ENCODE measurements around the gene RPL23. TPM values are rescaled to one million over a fixed set of nuclear protein-coding genes. Genes with fewer than 3 reads are reported as not detected.

RPL23 gene
- total RNA-seq, 6 experiments from 2014 or later: 389 to 609 (median 436) TPM

DNA sequence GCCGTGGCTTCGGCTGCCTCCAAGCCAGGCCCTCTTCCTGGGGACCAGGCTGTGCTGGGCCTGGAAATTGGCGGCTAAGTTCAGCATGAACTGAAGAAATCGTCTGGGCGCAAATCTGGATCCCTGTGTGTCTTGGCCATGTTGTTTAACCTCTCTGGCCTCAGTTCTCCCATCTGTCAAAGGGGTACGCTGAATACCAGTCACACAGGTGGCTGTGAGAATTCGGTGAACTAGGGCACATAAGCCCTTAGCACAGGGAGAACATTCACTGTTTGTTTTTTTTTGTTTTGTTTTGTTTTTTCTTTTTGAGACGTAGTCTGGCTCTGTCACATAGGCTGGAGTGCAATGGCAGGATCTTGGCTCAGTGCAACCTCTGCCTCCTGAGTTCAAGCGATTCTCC, 35.3 kb upstream of the RPL23 start:
- no peak for DNase-seq
- TF ChIP-seq, protein P1, sequence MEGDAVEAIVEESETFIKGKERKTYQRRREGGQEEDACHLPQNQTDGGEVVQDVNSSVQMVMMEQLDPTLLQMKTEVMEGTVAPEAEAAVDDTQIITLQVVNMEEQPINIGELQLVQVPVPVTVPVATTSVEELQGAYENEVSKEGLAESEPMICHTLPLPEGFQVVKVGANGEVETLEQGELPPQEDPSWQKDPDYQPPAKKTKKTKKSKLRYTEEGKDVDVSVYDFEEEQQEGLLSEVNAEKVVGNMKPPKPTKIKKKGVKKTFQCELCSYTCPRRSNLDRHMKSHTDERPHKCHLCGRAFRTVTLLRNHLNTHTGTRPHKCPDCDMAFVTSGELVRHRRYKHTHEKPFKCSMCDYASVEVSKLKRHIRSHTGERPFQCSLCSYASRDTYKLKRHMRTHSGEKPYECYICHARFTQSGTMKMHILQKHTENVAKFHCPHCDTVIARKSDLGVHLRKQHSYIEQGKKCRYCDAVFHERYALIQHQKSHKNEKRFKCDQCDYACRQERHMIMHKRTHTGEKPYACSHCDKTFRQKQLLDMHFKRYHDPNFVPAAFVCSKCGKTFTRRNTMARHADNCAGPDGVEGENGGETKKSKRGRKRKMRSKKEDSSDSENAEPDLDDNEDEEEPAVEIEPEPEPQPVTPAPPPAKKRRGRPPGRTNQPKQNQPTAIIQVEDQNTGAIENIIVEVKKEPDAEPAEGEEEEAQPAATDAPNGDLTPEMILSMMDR (IDR thresholded peaks at IDR 0.05): no peak
- no peak for TF ChIP-seq POLR2A (IDR thresholded peaks at IDR 0.05)
- no peak overlapping the region for H3K27ac ChIP-seq
- no peaks in the 10 kb centered on the region for H3K27me3 ChIP-seq
- peaks cover 0 to 54% (median 29%) of the 10 kb centered on the region in 4 donors for H3K4me1 ChIP-seq
- intact Hi-C loops (cut with DNase I): no loop called here
- 78% methylated on average over 4 of the region's 9 CpGs for WGBS (ENCODE audit: insufficient coverage, low coverage, low lambda C conversion rate, missing lambda C conversion rate)
- H3K36me3 ChIP-seq: peaks cover 3 to 35% (median 10%) of the 10 kb centered on the region in 4 donors
- H3K4me3 ChIP-seq: no peak overlapping the region
- no peaks in the 10 kb centered on the region for H3K9me3 ChIP-seq
- ATAC-seq: no peak

GRCh38 chr17:38886643-38887010, 33.1 kb upstream of the RPL23 start:
- no peak for DNase-seq
- peaks cover under 1 to 24% (median 7%) of the 10 kb centered on the region in 4 donors for H3K36me3 ChIP-seq
- no peak for ATAC-seq
- H3K4me1 ChIP-seq: peaks cover 0 to 61% (median 26%) of the 10 kb centered on the region in 4 donors
- H3K27ac ChIP-seq: no peak overlapping the region
- 82% methylated on average over 5 of the region's 8 CpGs for WGBS (ENCODE audit: insufficient coverage, low coverage, low lambda C conversion rate, missing lambda C conversion rate)
- no peaks in the 10 kb centered on the region for H3K27me3 ChIP-seq
- no peak overlapping the region for H3K4me3 ChIP-seq
- no peaks in the 10 kb centered on the region for H3K9me3 ChIP-seq
- TF ChIP-seq, protein P1 (IDR thresholded peaks at IDR 0.05): no peak
- no peak for TF ChIP-seq POLR2A (IDR thresholded peaks at IDR 0.05)
- intact Hi-C loops (cut with DNase I): no loop called here

DNA sequence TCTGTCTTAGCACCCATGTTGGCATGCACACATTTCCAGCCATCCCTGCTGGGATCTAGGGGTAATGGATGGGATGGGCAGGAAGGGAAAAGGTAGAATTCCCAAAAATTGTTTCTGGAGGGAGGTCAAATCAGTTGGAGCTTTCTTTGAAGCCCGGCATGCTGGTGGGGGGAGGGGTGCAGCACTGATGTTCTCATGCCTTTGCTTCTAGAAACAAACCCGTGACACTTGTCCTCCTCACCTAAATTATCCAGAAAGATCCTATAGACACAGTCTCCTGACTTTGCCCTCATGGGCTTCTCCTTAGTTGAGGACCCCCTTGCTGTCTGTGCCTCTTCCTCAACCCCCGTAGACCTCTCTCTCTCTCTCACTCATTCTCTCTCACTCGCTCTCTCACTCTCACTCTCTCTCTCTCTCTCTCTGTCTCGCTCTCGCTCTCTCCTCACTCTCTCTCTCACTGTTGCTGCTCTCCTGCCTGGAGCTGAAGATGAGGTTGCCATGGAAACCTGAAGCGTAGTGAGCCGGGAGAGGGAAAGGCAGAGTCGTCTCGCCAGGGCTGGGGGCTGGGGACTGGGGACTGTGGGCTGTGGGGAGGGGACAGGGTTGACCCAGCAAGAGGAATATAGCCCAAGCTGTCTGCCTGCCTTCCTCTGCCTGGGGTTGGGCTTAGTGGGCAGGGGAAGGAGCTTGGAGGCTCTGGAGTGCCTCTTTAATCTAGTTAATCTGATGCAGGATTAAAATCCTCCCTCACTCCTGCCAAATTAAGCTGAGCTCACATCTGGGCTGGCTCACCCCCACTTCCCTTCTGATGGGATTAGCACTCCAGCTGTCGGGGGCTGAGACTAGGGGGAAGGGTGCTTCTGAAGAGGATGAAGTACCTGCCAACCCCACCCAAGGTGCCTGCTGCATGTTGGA, 32.5 kb upstream of the RPL23 start:
- H3K36me3 ChIP-seq: peaks cover 0 to 21% (median 6%) of the 10 kb centered on the region in 4 donors
- no peak for ATAC-seq
- H3K27me3 ChIP-seq: no peaks in the 10 kb centered on the region
- peaks cover 0 to 67% (median 30%) of the 10 kb centered on the region in 4 donors for H3K4me1 ChIP-seq
- H3K9me3 ChIP-seq: no peaks in the 10 kb centered on the region
- WGBS (ENCODE audit: insufficient coverage, low coverage, low lambda C conversion rate, missing lambda C conversion rate): 46% methylated on average over 8 of the region's 11 CpGs
- intact Hi-C loops (cut with DNase I): no loop called here
- H3K4me3 ChIP-seq: no peak overlapping the region
- peak overlapping the region in 1 of 3 donors; percentile 44 for H3K27ac ChIP-seq
- DNase-seq: no peak
- TF ChIP-seq, protein P1 (IDR thresholded peaks at IDR 0.05): no peak
- no peak for TF ChIP-seq POLR2A (IDR thresholded peaks at IDR 0.05)

DNA sequence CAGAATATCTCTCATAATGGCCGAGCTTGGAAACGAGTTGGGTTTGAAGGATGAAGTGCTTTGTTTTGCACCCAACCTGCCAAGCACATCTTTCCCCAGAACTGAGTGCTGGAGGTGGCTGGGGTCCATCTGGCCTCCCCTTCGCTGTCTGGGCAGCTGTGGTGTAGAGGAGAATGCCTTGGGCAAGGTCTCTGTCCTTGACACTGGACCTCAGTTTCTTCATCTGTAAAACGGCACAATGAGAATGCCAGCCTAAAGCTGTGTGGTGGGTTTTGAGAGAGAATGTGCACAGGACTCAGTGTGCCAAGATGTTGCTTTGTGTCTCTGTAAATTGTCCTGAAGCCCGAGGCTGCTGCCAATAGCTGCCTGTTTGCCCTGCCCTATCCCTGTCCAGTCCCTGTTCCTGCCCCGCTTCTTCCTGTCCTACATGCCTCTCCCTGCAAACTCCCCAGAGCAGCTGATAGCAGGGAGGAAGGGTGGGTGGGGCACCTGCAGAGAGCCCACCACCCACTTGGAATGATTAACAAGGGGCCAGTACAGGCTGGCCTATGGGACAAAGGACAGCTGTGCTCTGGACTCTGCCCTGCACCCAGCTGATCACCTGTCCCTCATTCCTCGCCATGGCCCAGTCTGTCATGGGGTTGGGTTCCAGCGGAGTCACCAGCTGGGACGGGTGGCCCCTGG, 31.7 kb upstream of the RPL23 start:
- DNase-seq (peak in 2 of 3 donors; percentile 73 to 74), ATAC-seq (peak; percentile 66 to 83 (median 80))
- Histone ChIP-seq H3K4me1 (peaks cover 0 to 75% (median 34%) of the 10 kb centered on the region in 4 donors), H3K36me3 (peaks cover 0 to 24% (median 6%) of the 10 kb centered on the region in 4 donors), H3K9me3 (no peaks in the 10 kb centered on the region), H3K4me3 (no peak overlapping the region), H3K27ac (peak overlapping the region in 1 of 3 donors; percentile 44), H3K27me3 (no peaks in the 10 kb centered on the region)
- no peak for TF ChIP-seq POLR2A (IDR thresholded peaks at IDR 0.05)
- TF ChIP-seq, protein P1 (IDR thresholded peaks at IDR 0.05): no peak
- intact Hi-C loops (cut with DNase I): no loop called here
- WGBS (ENCODE audit: insufficient coverage, low coverage, low lambda C conversion rate, missing lambda C conversion rate): 7% methylated on average over 5 of the region's 9 CpGs
